Endothelial cell of umbilical vein (primary cell): ENCODE data around the gene PRPSAP1. TPM values are rescaled to one million over a fixed set of nuclear protein-coding genes. Genes with fewer than 3 reads are reported as not detected.

ENCODE experiments used
- BruUV-seq: library from RNA; stranded (reverse); fragments of 400-500 nt; replicated peaks from 2 replicates; lab custom pipeline; 2021; lab: Mats Ljungman, UMichigan
- CTCF ChIA-PET: fragments of 300-600, 350-600 bp; sonication (Branson Sonifier 250); formaldehyde crosslinking; loops from one replicate; lab custom pipeline; 2021; ENCODE audit warnings: antibody characterized with exemption, inconsistent platforms; lab: Charles Lee
- POLR2A ChIA-PET: fragments of 300-600, 350-600 bp; sonication (Branson Sonifier 250); formaldehyde crosslinking; loops from one replicate; lab custom pipeline; 2021; ENCODE audit warnings: antibody characterized with exemption, inconsistent platforms; lab: Charles Lee
- DNase-seq: peaks from one replicate; pipeline ENCODE4 v3.0.0-alpha.2; 2011; ENCODE audit warnings: low read depth, low spot score
- FAIRE-seq: peaks from 2 replicates; lab custom pipeline; 2011; peaks lifted over from hg19 to GRCh38; lab: Jason Lieb, UNC
- H2AFZ ChIP-seq: 2 replicates; pipeline ENCODE4 v1.6.0; 2012; ENCODE audit warnings: low read depth, low read length, control low read depth, inconsistent platforms
- H3K27ac ChIP-seq: 2 replicates; pipeline ENCODE4 v1.5.1; 2011; ENCODE audit warnings: low read depth, mild to moderate bottlenecking, control low read depth, low read length, moderate library complexity; ENCODE audit not compliant: insufficient read depth
- H3K27me3 ChIP-seq, 2 experiments: 2 replicates each; pipeline versions ENCODE4 v1.6.0 to v1.6.1; 2011; ENCODE audit warnings: low read length in 2 of 2, mixed read lengths in 1 of 2; ENCODE audit not compliant: control insufficient read depth in 2 of 2, insufficient read depth in 2 of 2
- H3K36me3 ChIP-seq, 2 experiments: 2 replicates in 1 of 2; 3 replicates in 1 of 2; pipeline ENCODE4 v1.5.1; 2011; ENCODE audit warnings: low read length in 2 of 2, mild to moderate bottlenecking in 1 of 2, moderate library complexity in 1 of 2; ENCODE audit not compliant: control insufficient read depth in 2 of 2, insufficient read depth in 2 of 2; ENCODE audit errors: extremely low read depth in 1 of 2
- H3K4me1 ChIP-seq: 3 replicates; pipeline ENCODE4 v1.5.1; 2011; ENCODE audit warnings: mild to moderate bottlenecking, low read length; ENCODE audit not compliant: control insufficient read depth, insufficient read depth; ENCODE audit errors: extremely low read depth
- H3K4me2 ChIP-seq: 2 replicates; pipeline ENCODE4 v1.6.1; 2011; ENCODE audit warnings: low read length, control low read depth, mixed read lengths; ENCODE audit not compliant: insufficient read depth
- H3K4me3 ChIP-seq, 3 experiments: fragments of 200-600 bp in 1 of 3; sonication (generic), shearing (Covaris generic) in 1 of 3; replicated peaks in 1 of 3; 2 replicates each; pipeline ENCODE4 v1.5.1; 2011 to 2016; ENCODE audit warnings: control low read depth in 3 of 3, low read length in 3 of 3, mild to moderate bottlenecking in 2 of 3, inconsistent platforms in 1 of 3, low read depth in 1 of 3, moderate library complexity in 1 of 3; ENCODE audit not compliant: insufficient read depth in 1 of 3
- H3K79me2 ChIP-seq: 2 replicates; pipeline ENCODE4 v1.6.0; 2012; ENCODE audit warnings: low read length, inconsistent platforms; ENCODE audit not compliant: control insufficient read depth, insufficient read depth
- H3K9ac ChIP-seq: replicated peaks from 2 replicates; pipeline ENCODE3; 2011; ENCODE audit warnings: low read length, control low read depth; ENCODE audit not compliant: insufficient read depth; ENCODE audit errors: extremely low read depth
- H3K9me1 ChIP-seq: replicated peaks from 3 replicates; pipeline ENCODE4 v1.6.0; 2011; ENCODE audit warnings: mild to moderate bottlenecking, low read length; ENCODE audit not compliant: control insufficient read depth, insufficient read depth; ENCODE audit errors: extremely low read depth
- H3K9me3 ChIP-seq: replicated peaks from 2 replicates; pipeline ENCODE4 v1.5.1; 2012; ENCODE audit warnings: low read length, inconsistent platforms; ENCODE audit not compliant: control insufficient read depth, insufficient read depth
- H4K20me1 ChIP-seq: replicated peaks from 2 replicates; pipeline ENCODE3; 2011; ENCODE audit warnings: mild to moderate bottlenecking, low read length; ENCODE audit not compliant: control insufficient read depth, insufficient read depth; ENCODE audit errors: extremely low read depth
- EZH2 ChIP-seq: IDR thresholded peaks from 2 replicates; pipeline ENCODE4 v1.6.1; 2012; ENCODE audit warnings: borderline replicate concordance, low read depth, mild to moderate bottlenecking, moderate library complexity, low read length, inconsistent platforms; ENCODE audit not compliant: severe bottlenecking
- FOS ChIP-seq: IDR thresholded peaks from 2 replicates; pipeline ENCODE4 v1.6.1; 2011; ENCODE audit warnings: mild to moderate bottlenecking, low read length, moderate library complexity, borderline replicate concordance; ENCODE audit not compliant: insufficient read depth
- GATA2 ChIP-seq: IDR thresholded peaks from 2 replicates; pipeline ENCODE4 v1.7.0; 2011; ENCODE audit warnings: low read depth, mild to moderate bottlenecking, moderate library complexity, mixed read lengths, low read length; ENCODE audit not compliant: insufficient read length, insufficient read depth
- JUN ChIP-seq: IDR thresholded peaks from 2 replicates; pipeline ENCODE4 v1.6.1; 2011; ENCODE audit warnings: borderline replicate concordance, low read depth; ENCODE audit not compliant: insufficient read length, insufficient read depth
- MYC ChIP-seq: IDR thresholded peaks from one replicate; pipeline ENCODE4 v1.6.1; 2011; ENCODE audit warnings: mild to moderate bottlenecking, low read depth, low read length
- POLR2A ChIP-seq: IDR thresholded peaks from 2 replicates; pipeline ENCODE4 v1.6.1; 2012; ENCODE audit warnings: low read depth, mild to moderate bottlenecking, control low read depth, low read length
- POLR2AphosphoS5 ChIP-seq: IDR thresholded peaks from 2 replicates; pipeline ENCODE4 v1.6.1; 2012; ENCODE audit warnings: low read depth, mild to moderate bottlenecking, control low read depth, low read length, moderate library complexity; ENCODE audit not compliant: insufficient read depth
- dilution Hi-C: fragments of 300-500 bp; cut with MboI; formaldehyde crosslinking; loops from one replicate; pipeline ENCODE4 v1.15.0; 2019; ENCODE audit warnings: low sequenced_read_pairs; ENCODE audit not compliant: extremely low pct_ligation_motif_present
- intact Hi-C: fragments of 100-400 bp; cut with micrococcal nuclease; formaldehyde crosslinking; loops from one replicate; pipeline ENCODE4 v1.10.0; 2022
- polyA plus RNA-seq, 4 experiments: library from polyadenylated mRNA; depleted of rRNA in 3 of 4; stranded (reverse) in 3 of 4; unstranded in 1 of 4; fragments of >200 nt; gene quantifications; 2 replicates each; pipeline versions ENCODE4 v1.2.1 to v1.2.3, GENCODE V29; 2011 to 2012; ENCODE audit warnings: missing spikeins in 1 of 4
- total RNA-seq: library from RNA; stranded (reverse); gene quantifications from 2 replicates; pipeline ENCODE4 v1.2.3, GENCODE V29; 2021
- TF ChIP-seq, protein P1 (sequence below): IDR thresholded peaks from 2 replicates; pipeline ENCODE4 v1.6.1; 2011; ENCODE audit not compliant: insufficient read depth, insufficient read length
- TF ChIP-seq, protein P2 (sequence below), 2 donors: IDR thresholded peaks; 1 replicate in 1 of 2; 2 replicates in 1 of 2; pipeline ENCODE4 v1.5.1; 2011; ENCODE audit warnings: low read length in 2 of 2, mild to moderate bottlenecking in 2 of 2, moderate library complexity in 2 of 2, control low read depth in 1 of 2, inconsistent platforms in 1 of 2, low read depth in 1 of 2; ENCODE audit not compliant: insufficient read depth in 1 of 2; ENCODE audit errors: extremely low read depth in 1 of 2

PRPSAP1 gene
- total and polyA plus RNA-seq, 2 donors (not counting 3 experiments of a cell fraction or from before 2014, with no cell fraction given) = 90.2 to 123 TPM

DNA sequence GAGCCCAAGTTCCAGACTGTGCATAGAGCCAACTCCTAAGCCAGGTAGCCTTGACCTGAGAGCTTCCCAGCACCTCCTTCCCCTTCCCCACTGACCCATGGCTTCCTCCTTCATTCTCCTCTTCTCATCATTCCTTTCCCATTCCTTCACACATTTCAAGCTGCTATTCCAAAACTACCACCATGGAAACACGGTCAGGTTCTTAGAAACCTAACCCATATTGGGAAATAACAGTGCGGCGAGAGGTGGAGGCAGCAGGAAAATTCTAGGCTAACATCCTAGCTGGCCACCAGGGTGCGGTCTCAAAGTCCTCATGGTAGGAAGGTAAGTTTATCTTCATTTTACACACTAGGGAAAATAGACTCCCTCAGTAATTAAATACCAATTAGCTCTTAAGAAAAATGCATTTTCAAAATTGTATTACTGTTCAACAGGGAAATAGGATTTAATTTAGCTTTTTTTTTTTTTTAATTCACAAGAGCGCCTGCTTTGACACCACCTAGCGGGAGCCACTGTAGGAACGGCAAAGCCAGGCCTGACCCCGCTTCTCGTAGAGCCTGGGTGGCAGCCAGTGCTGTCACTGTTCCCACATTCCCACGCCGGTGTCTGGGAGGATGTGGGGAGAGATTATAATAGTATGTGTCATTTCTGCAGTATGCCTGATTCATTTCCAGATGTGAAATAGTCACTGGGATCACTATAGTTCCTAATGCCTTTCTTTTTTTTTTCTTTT lies 16.7 kb upstream of the PRPSAP1 start:
- Histone ChIP-seq H3K9ac (peak overlapping the region; percentile 81), H3K4me3 (no peak overlapping the region), H3K9me3 (no peaks in the 10 kb centered on the region), H3K79me2 (no peaks in the 10 kb centered on the region), H3K9me1 (no peaks in the 10 kb centered on the region), H3K27ac (peak overlapping the region; percentile 97), H4K20me1 (no peaks in the 10 kb centered on the region), H3K4me1 (peaks cover 28% of the 10 kb centered on the region), H3K36me3 (no peaks in the 10 kb centered on the region), H2AFZ (no peak overlapping the region), H3K4me2 (peak overlapping the region; percentile 18), H3K27me3 (no peaks in the 10 kb centered on the region)
- DNase-seq (peak; percentile 92), FAIRE-seq (peak; percentile 97)
- dilution Hi-C loops = no loop called here
- ChIA-PET CTCF (interaction anchor here (0.6 to 3.6 kb wide), 28 partner anchors 8 to 341 kb away, joined by 3 to 106 read pairs (median 5); partner anchors contain the start of genes PRPSAP1, QRICH2 and SPHK1), POLR2A (interaction anchor here (0.8 to 1.8 kb wide), 4 partner anchors 12 to 18 kb away, joined by 3 to 13 read pairs (median 8); partner anchors contain the start of gene SPHK1)
- TF ChIP-seq, protein P1, sequence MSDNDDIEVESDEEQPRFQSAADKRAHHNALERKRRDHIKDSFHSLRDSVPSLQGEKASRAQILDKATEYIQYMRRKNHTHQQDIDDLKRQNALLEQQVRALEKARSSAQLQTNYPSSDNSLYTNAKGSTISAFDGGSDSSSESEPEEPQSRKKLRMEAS = no peak
- TF ChIP-seq EZH2 (no peak), GATA2 (peak; percentile 67), JUN (peak; percentile 93), POLR2A (no peak), MYC (no peak), POLR2AphosphoS5 (peak; percentile 78), FOS (peak; percentile 91)
- TF ChIP-seq, protein P2, sequence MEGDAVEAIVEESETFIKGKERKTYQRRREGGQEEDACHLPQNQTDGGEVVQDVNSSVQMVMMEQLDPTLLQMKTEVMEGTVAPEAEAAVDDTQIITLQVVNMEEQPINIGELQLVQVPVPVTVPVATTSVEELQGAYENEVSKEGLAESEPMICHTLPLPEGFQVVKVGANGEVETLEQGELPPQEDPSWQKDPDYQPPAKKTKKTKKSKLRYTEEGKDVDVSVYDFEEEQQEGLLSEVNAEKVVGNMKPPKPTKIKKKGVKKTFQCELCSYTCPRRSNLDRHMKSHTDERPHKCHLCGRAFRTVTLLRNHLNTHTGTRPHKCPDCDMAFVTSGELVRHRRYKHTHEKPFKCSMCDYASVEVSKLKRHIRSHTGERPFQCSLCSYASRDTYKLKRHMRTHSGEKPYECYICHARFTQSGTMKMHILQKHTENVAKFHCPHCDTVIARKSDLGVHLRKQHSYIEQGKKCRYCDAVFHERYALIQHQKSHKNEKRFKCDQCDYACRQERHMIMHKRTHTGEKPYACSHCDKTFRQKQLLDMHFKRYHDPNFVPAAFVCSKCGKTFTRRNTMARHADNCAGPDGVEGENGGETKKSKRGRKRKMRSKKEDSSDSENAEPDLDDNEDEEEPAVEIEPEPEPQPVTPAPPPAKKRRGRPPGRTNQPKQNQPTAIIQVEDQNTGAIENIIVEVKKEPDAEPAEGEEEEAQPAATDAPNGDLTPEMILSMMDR (IDR thresholded peaks at IDR 0.05; ENCODE audit: extremely low read depth in 1 of 2, insufficient read depth in 1 of 2, low read depth in 1 of 2, low read length in 2 of 2) = peak; percentile 56 to 62
- BruUV-seq = no TSS peak
- intact Hi-C loops = loop anchor here (1.0 kb wide), 4 partner anchors 15 to 55 kb away; no protein-coding TSS in a partner anchor
